Measurements from ENCODE around the gene ABL2. TPM values are rescaled to one million over a fixed set of nuclear protein-coding genes. Genes with fewer than 3 reads are reported as not detected.

Gene ABL2
- total and polyA plus RNA-seq, 9 of the 15 experiments (the other 6 are each of a cell fraction or from before 2014, with no cell fraction given): 1.4 to 15.0 (median 8.6) TPM

DNA sequence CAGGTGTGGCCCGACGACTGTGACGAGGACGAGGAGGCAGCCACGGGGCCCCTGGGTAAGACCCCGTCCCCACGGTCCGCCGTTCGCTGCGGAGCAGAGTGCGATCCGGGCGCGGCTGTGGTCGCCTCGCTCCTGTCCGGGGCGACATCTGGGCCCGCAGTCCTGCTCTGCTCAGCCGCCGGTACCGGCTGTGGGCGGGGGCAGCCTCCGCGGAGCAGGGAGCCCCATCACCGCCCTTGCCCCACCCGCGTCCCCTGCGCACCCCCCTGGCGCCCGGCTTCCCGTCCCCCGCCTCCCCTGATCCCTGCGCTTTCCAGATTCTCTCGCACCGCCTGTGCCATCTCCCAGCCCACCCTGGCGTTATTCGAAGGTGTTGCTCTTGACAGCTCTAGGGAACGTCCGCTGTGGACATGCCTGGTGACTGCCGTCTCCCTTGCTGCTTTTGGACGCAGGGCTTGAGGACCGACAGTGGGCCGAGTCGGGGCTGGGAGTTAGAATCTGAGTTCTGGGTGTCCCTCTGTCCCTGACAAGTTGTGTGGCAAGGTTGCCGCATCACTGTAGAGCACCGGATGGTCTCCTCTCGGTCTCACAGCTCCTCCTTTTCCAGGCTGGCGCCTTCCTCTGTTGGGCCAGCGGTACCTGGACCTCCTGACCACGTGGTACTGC is 147.0 kb downstream of the ABL2 start (continued):
- TF ChIP-seq, protein P1, sequence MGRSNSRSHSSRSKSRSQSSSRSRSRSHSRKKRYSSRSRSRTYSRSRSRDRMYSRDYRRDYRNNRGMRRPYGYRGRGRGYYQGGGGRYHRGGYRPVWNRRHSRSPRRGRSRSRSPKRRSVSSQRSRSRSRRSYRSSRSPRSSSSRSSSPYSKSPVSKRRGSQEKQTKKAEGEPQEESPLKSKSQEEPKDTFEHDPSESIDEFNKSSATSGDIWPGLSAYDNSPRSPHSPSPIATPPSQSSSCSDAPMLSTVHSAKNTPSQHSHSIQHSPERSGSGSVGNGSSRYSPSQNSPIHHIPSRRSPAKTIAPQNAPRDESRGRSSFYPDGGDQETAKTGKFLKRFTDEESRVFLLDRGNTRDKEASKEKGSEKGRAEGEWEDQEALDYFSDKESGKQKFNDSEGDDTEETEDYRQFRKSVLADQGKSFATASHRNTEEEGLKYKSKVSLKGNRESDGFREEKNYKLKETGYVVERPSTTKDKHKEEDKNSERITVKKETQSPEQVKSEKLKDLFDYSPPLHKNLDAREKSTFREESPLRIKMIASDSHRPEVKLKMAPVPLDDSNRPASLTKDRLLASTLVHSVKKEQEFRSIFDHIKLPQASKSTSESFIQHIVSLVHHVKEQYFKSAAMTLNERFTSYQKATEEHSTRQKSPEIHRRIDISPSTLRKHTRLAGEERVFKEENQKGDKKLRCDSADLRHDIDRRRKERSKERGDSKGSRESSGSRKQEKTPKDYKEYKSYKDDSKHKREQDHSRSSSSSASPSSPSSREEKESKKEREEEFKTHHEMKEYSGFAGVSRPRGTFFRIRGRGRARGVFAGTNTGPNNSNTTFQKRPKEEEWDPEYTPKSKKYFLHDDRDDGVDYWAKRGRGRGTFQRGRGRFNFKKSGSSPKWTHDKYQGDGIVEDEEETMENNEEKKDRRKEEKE (IDR thresholded peaks at IDR 0.05; ENCODE audit: borderline replicate concordance in 1 of 2, control insufficient read depth in 1 of 2, low read depth in 2 of 2, low read length in 1 of 2): no peak
- no peak for TF ChIP-seq BMI1 (IDR thresholded peaks at IDR 0.05; ENCODE audit: low read length)
- no peak for TF ChIP-seq ZNF184 (CRISPR knock-in tag; IDR thresholded peaks at IDR 0.05)
- TF ChIP-seq SP2 (IDR thresholded peaks at IDR 0.05; ENCODE audit: extremely low read depth, low read depth, low read length, poor library complexity, severe bottlenecking): no peak
- no peak for TF ChIP-seq ZNF551 (CRISPR knock-in tag; IDR thresholded peaks at IDR 0.05)
- no peak for TF ChIP-seq HDAC6 (IDR thresholded peaks at IDR 0.05; ENCODE audit: low read depth, low read length)
- TF ChIP-seq ZNF311 (CRISPR knock-in tag; IDR thresholded peaks at IDR 0.05): no peak
- TF ChIP-seq KLF1 (tag; IDR thresholded peaks at IDR 0.05): no peak
- no peak for TF ChIP-seq HMBOX1 (IDR thresholded peaks at IDR 0.05)
- no peak for TF ChIP-seq RBM25 (IDR thresholded peaks at IDR 0.05; ENCODE audit: low read depth, low read length, severe bottlenecking)
- TF ChIP-seq NR1H2 (CRISPR knock-in tag; IDR thresholded peaks at IDR 0.05): no peak
- no peak for TF ChIP-seq BRD9 (IDR thresholded peaks at IDR 0.05; ENCODE audit: low read depth, partially characterized antibody)
- TF ChIP-seq POLR2H (tag; IDR thresholded peaks at IDR 0.05; ENCODE audit: low read depth): no peak
- TF ChIP-seq ZBTB11 (CRISPR knock-in tag; IDR thresholded peaks at IDR 0.05): peak in 1 of 3 experiments; percentile 46; a peak in 1 of 6 replicates
- TF ChIP-seq ELF1 (tag; IDR thresholded peaks at IDR 0.05): no peak
- TF ChIP-seq, protein P2, sequence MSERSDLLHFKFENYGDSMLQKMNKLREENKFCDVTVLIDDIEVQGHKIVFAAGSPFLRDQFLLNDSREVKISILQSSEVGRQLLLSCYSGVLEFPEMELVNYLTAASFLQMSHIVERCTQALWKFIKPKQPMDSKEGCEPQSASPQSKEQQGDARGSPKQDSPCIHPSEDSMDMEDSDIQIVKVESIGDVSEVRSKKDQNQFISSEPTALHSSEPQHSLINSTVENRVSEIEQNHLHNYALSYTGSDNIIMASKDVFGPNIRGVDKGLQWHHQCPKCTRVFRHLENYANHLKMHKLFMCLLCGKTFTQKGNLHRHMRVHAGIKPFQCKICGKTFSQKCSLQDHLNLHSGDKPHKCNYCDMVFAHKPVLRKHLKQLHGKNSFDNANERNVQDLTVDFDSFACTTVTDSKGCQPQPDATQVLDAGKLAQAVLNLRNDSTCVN (CRISPR knock-in tag; IDR thresholded peaks at IDR 0.05): no peak
- no peak for TF ChIP-seq HNRNPUL1 (IDR thresholded peaks at IDR 0.05; ENCODE audit: low read length)
- no peak for TF ChIP-seq ZNF507 (tag; conservative IDR thresholded peaks at IDR 0.05)
- TF ChIP-seq GTF2A2 (tag; IDR thresholded peaks at IDR 0.05): no peak
